Measurements from ENCODE around the gene COA8.

Gene COA8

DNA sequence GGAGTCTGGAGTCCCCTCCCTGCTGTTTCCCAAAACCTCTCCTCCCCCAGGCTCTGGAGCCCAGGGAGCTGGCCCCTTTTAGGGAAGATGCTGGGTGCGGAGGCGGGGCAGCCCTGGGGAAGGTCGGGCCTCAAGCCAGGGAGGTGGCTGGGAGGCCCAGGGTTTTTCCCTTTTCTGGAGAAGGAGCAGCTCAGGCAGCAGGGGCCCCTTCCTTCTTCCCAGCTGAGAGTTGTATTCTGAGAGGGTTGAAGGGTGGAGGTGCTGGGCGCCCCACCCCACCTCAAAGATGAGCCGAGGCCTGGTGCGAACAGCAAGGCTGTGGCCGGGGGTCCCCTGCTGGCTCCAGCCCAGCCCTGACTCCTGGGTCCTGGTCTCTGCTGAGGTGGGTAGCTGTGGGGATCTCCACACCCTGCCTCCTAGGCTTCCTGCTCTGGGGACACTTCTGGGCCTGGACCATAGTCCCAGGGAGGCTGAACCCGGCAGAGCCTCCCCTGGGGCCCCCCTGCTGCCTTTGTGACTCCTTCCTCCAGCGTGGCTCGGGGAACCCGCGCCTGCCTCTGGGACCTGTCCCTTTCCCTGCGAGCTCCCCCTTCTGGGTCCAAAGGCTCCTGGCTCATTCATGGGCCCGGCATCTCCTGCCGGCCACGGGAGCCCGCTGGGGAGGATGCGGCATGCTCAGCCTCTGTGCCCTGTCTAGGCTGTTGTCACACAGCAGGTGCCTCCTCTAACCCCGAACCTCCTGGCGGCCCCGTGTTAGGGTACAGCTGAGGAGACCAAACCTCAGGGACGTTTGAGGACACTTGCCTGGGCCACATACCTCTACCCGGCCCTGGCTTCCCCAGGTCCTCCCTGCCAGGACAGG lies 29.4 kb upstream of the COA8 start:
- H2AFZ ChIP-seq (ENCODE audit: low read length, unreplicated experiment): no peak overlapping the region
- H3K27me3 ChIP-seq (ENCODE audit: insufficient read depth, low read length): no peaks in the 10 kb centered on the region
- peaks cover 17% of the 10 kb centered on the region for H3K4me1 ChIP-seq (ENCODE audit: control insufficient read depth, insufficient read depth, low read length, unreplicated experiment)
- no peak overlapping the region for H3K27ac ChIP-seq (ENCODE audit: low read depth, low read length)
- H3K79me2 ChIP-seq (ENCODE audit: control insufficient read depth, insufficient read depth, low read length, unreplicated experiment): peaks cover 27% of the 10 kb centered on the region
- peaks cover 3% of the 10 kb centered on the region; the same call in 1 of the 2 replicates for H3K36me3 ChIP-seq (ENCODE audit: insufficient read depth, low read length)
- H3K4me3 ChIP-seq (ENCODE audit: low read depth, low read length): no peak overlapping the region

DNA sequence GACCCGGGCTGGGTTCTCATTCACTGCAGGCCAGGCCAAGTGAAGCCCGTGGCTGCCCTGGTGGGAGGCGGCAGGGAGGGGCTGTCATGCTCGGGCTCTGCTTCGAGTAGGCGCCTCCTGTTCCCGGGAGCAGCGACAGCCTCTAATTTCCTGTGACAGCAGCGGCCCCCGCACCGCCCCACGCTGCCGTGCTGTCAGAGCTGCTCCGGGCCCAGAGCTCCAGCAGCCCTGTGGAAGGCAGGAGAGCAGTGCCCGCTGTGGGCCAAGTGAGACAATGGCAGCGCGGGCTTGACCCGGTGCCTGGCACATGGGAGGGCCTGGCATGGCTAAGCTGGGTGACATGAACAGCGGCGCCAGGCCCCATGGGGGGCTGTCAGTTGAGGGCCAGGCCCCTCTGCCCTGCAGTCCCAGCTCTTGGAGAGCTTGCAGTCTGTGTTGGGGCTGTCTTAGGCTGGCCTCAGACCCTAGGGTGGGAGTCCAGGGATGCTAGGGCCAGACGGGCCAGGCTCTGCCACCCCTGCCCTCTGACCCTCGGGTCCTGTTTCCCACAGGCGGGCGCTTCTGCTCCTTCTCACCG lies 28.7 kb upstream of the COA8 start:
- no peak overlapping the region for H3K4me3 ChIP-seq (ENCODE audit: low read depth, low read length)
- H3K27me3 ChIP-seq (ENCODE audit: insufficient read depth, low read length): no peaks in the 10 kb centered on the region
- peaks cover 3% of the 10 kb centered on the region; the same call in 1 of the 2 replicates for H3K36me3 ChIP-seq (ENCODE audit: insufficient read depth, low read length)
- no peak overlapping the region for H2AFZ ChIP-seq (ENCODE audit: low read length, unreplicated experiment)
- peaks cover 24% of the 10 kb centered on the region for H3K79me2 ChIP-seq (ENCODE audit: control insufficient read depth, insufficient read depth, low read length, unreplicated experiment)
- peaks cover 16% of the 10 kb centered on the region for H3K4me1 ChIP-seq (ENCODE audit: control insufficient read depth, insufficient read depth, low read length, unreplicated experiment)
- H3K27ac ChIP-seq (ENCODE audit: low read depth, low read length): no peak overlapping the region

DNA sequence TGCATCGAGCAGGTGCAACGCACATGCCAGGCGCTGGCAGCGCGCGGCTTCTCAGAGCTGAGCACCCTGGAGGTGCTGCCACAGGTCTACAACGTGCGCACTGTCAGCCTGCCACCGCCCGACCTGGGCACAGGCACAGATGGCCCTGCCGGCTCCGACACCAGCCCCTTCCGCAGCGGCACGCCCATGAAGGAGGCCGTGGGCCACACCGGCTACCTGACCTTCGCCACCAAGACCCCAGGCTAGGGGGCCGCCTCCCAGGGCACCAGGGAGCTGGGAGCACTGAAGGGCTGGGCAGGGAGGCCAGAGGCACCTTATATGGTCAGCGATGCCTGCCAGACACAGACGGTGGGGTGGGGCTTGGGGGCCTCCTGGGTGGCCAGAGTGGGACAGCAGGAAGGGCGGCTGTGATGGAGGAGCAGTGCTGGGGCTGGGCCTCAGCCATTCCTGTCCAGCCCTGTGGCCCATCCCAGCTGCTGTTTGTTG lies 28.1 kb upstream of the COA8 start:
- Histone ChIP-seq H3K27me3 (ENCODE audit: insufficient read depth, low read length) (no peaks in the 10 kb centered on the region), H3K79me2 (ENCODE audit: control insufficient read depth, insufficient read depth, low read length, unreplicated experiment) (peaks cover 19% of the 10 kb centered on the region), H3K27ac (ENCODE audit: low read depth, low read length) (no peak overlapping the region), H2AFZ (ENCODE audit: low read length, unreplicated experiment) (no peak overlapping the region), H3K36me3 (ENCODE audit: insufficient read depth, low read length) (peaks cover 3% of the 10 kb centered on the region; the same call in 1 of the 2 replicates), H3K4me3 (ENCODE audit: low read depth, low read length) (no peak overlapping the region), H3K4me1 (ENCODE audit: control insufficient read depth, insufficient read depth, low read length, unreplicated experiment) (peaks cover 16% of the 10 kb centered on the region)

DNA sequence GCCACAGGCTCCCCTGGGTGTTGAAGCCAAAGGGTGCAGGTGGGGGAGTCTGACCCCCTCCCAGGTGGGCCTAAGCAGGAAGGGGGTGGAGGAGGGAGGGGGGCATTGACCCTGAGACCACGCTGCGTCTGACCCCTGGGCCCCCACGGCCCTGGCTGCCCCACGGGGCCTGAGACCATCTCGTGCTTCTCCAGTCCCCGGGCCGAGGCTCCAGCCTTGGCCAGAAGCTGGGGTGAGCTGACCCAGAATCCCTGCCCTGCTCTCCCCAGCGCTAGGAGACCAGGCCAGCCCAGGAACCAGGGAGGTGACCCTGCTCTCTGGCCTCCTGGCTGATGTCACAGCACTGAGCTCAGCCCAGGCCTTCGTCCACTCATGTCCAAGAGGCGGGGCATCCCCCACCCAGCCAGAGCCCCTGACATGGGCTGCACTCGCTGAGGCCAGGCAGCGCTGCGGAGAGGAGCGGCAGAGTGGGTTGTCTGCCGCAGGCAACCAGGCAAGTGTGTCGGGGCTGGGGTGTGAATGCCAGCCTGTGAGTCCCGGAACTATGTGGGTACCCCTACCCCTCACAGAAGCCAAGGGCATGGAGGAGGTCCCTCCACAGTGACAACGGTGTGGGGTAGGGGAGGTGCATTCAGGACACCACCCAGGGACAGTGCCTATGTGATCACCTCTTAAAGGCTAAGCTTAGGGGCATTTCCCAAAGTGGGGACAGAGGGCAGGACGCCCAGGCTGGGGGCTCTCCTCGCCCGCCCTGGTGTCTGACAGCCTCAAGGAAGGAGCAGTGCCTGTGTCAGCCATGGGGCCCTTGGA lies 27.5 kb upstream of the COA8 start:
- peaks cover 15% of the 10 kb centered on the region for H3K4me1 ChIP-seq (ENCODE audit: control insufficient read depth, insufficient read depth, low read length, unreplicated experiment)

DNA sequence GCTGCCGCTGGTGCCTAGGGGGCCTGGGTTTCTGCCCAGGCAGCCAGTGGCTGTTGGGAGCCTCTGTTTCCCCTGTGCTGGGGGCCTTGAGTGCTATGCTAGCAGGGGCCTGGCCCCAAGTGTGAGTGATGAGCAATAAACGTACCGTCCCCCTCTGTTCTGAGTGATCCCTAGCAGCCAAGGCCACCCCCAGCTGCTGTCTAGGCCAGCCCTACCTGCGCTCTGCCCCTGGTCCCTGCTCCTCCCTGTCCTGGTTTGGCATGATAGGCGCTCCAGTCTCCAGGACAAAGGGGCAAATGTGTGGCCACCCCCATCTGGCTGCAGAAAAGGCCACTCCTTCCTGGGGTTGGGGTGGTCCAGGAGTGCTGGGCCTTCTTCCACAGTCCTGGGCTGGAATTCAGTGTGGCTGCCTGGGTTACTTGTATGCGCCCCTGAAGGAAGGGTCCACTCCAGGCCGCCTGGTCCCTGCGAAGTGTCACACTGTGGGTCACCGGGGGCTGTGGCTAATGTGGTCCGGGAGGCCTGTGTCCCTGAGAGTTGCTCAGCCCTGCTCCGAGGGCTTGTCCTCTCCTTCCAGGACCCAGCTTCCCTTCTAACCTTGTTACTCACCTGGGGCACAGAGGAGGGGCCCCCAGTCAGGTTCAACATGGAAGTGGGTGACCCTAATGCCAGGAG lies 26.7 kb upstream of the COA8 start:
- Histone ChIP-seq H3K4me1 (ENCODE audit: control insufficient read depth, insufficient read depth, low read length, unreplicated experiment) (peaks cover 17% of the 10 kb centered on the region), H3K79me2 (ENCODE audit: control insufficient read depth, insufficient read depth, low read length, unreplicated experiment) (peaks cover 5% of the 10 kb centered on the region), H3K27ac (ENCODE audit: low read depth, low read length) (peak overlapping the region; percentile 73; the same call in 1 of the 2 replicates), H3K36me3 (ENCODE audit: insufficient read depth, low read length) (no peaks in the 10 kb centered on the region), H3K4me3 (ENCODE audit: low read depth, low read length) (no peak overlapping the region), H3K27me3 (ENCODE audit: insufficient read depth, low read length) (no peaks in the 10 kb centered on the region), H2AFZ (ENCODE audit: low read length, unreplicated experiment) (no peak overlapping the region)

More for the DNA sequence above, 27.5 kb upstream of the COA8 start:
- Histone ChIP-seq H3K79me2 (ENCODE audit: control insufficient read depth, insufficient read depth, low read length, unreplicated experiment) (peaks cover 13% of the 10 kb centered on the region), H2AFZ (ENCODE audit: low read length, unreplicated experiment) (no peak overlapping the region), H3K36me3 (ENCODE audit: insufficient read depth, low read length) (peaks cover 3% of the 10 kb centered on the region; the same call in 1 of the 2 replicates), H3K27me3 (ENCODE audit: insufficient read depth, low read length) (no peaks in the 10 kb centered on the region), H3K4me3 (ENCODE audit: low read depth, low read length) (no peak overlapping the region), H3K27ac (ENCODE audit: low read depth, low read length) (no peak overlapping the region)

DNA sequence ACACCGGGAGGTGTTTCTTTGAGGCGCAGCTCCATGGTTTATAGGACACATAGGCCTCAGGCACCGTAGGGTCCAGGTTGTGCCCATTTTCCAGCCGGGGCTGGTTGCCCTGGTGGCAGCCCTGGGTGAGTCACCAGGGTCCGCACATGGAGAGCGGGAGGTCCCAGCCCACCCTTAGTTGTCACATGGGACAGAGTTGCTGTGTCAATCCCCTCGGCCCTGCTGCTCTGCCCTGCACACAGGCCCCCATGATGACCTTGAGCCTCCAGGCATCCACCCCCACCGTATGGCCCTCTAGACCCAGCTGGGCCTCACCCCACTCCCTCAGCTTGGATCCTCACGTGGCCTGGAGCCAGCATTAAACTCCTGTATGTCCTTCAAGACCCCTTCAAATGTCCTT lies 26.1 kb upstream of the COA8 start:
- Histone ChIP-seq H3K36me3 (ENCODE audit: insufficient read depth, low read length) (no peaks in the 10 kb centered on the region), H3K27ac (ENCODE audit: low read depth, low read length) (peak overlapping the region; percentile 73), H2AFZ (ENCODE audit: low read length, unreplicated experiment) (no peak overlapping the region), H3K4me3 (ENCODE audit: low read depth, low read length) (no peak overlapping the region), H3K27me3 (ENCODE audit: insufficient read depth, low read length) (no peaks in the 10 kb centered on the region), H3K79me2 (ENCODE audit: control insufficient read depth, insufficient read depth, low read length, unreplicated experiment) (no peaks in the 10 kb centered on the region), H3K4me1 (ENCODE audit: control insufficient read depth, insufficient read depth, low read length, unreplicated experiment) (peaks cover 24% of the 10 kb centered on the region)

DNA sequence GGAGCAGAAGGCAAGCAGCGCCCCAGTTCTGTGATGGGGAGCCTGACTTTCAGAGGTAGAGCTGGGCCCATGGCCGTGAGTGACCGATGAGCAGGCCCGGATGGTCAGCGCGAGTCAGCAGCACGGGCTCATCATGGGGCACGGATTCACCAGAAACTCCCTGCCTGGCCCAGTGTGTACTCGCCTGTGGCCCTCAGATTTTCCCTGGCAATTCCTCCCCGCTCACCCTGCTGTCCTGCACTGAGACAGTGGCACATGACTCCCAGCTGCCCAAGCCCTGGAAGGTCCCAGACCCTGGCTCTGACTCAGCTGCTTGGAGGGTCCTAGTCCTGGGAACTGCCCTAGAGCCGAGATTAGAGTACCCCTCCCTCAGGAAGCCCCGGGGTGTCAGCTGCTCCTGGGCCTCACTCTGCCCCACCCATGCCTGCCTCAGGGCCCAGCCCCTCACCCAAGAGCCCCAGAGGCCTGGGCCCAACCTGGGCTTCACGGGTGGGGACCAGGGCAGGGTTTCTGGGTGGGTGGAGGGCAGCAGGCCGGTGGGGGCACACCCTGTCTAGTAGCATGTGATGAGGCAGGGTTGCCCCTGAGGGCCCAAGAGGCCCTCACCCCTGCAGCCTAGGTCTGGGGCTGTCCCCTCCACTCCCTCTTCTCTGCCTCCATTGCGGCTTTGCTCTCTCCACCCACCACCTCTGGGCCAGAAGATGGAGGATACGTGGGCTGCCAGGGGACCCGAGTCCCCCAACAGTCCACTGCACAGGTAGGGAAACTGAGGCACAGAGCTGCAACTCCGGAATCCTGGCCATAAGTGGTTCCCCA lies 25.4 kb upstream of the COA8 start:
- Histone ChIP-seq H3K27ac (ENCODE audit: low read depth, low read length) (peak overlapping the region; percentile 73), H3K36me3 (ENCODE audit: insufficient read depth, low read length) (no peaks in the 10 kb centered on the region), H3K4me3 (ENCODE audit: low read depth, low read length) (no peak overlapping the region), H3K79me2 (ENCODE audit: control insufficient read depth, insufficient read depth, low read length, unreplicated experiment) (no peaks in the 10 kb centered on the region), H3K4me1 (ENCODE audit: control insufficient read depth, insufficient read depth, low read length, unreplicated experiment) (peaks cover 31% of the 10 kb centered on the region), H3K27me3 (ENCODE audit: insufficient read depth, low read length) (no peaks in the 10 kb centered on the region), H2AFZ (ENCODE audit: low read length, unreplicated experiment) (no peak overlapping the region)

DNA sequence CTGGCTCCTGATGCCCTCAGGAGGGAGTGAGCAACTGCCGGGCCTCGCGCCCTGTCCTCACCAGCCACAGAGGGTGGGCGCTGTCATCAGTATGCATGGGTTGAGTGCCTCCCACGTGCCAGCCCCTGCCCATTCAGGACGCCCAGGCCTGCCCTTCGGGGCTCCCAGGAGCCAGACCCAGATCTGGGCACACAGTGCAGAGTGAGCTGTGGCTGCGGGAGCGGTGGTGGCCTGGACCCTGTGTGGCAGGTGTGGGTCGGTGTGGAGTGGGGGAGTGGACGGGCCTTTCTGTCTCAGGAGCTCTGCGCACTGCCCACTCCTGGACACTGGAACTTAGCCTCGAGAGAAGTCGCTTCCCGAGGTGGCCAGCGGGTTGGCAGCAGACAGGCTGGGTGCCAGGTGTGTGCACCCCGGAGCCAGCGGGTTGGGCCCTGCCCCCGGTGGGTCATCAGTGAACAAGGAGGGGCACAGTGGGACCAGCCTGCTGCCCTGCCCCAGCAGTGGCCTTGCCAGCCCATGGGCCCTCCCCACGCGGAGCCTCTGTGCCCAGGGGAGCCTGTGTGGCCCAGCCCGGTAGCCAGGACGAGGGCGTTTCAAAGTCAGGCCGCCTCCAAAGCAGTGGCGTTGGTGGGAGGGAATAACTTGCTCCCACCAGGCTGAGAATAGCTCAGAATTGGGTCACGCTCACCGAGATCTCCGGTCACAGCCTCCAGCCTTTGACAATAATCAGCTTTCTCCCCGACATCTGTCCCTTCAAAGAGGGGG lies 24.3 kb upstream of the COA8 start:
- Histone ChIP-seq H3K27ac (ENCODE audit: low read depth, low read length) (no peak overlapping the region), H3K4me3 (ENCODE audit: low read depth, low read length) (no peak overlapping the region), H3K27me3 (ENCODE audit: insufficient read depth, low read length) (no peaks in the 10 kb centered on the region), H3K4me1 (ENCODE audit: control insufficient read depth, insufficient read depth, low read length, unreplicated experiment) (peaks cover 39% of the 10 kb centered on the region), H3K36me3 (ENCODE audit: insufficient read depth, low read length) (no peaks in the 10 kb centered on the region), H2AFZ (ENCODE audit: low read length, unreplicated experiment) (no peak overlapping the region), H3K79me2 (ENCODE audit: control insufficient read depth, insufficient read depth, low read length, unreplicated experiment) (no peaks in the 10 kb centered on the region)

DNA sequence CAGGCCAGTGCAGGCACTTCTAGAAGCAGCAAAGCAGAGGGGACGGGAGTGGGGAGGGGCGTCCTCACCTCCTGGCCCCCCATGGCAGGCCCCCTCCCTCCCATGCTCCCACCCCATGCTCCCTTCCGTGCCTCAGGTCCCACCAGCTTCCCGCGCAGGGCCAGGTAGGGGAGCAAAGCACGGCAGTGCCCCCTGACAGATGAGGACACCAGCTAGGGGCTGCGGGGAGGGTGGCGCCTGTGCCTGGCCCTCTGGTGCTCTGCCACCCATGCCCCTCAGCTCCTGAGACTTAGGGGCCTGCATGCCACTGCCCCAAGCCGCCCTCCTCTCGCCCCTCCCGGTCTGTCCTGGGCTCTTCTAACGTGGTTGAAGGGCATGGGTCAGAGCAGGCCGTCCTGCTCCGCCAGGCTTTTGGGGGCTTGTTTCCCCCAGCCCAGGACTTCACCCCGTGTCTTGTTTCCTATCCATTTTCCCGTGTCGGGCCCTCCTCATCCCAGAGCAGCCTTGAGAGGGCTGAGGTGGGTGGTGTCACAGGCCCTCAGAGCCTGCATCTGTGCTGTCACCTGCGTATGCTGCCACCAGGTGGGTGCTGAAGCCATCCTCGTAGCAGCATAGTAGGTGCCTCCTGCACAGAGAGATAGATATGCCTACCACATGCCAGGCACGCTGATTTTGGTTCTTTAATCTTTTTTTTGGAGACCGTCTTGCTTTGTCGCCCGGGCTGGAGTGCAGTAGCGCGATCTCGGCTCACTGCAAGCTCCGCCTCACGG lies 23.5 kb upstream of the COA8 start:
- Histone ChIP-seq H3K4me3 (ENCODE audit: low read depth, low read length) (no peak overlapping the region), H3K27me3 (ENCODE audit: insufficient read depth, low read length) (no peaks in the 10 kb centered on the region), H3K79me2 (ENCODE audit: control insufficient read depth, insufficient read depth, low read length, unreplicated experiment) (no peaks in the 10 kb centered on the region), H2AFZ (ENCODE audit: low read length, unreplicated experiment) (no peak overlapping the region), H3K36me3 (ENCODE audit: insufficient read depth, low read length) (no peaks in the 10 kb centered on the region), H3K4me1 (ENCODE audit: control insufficient read depth, insufficient read depth, low read length, unreplicated experiment) (peaks cover 39% of the 10 kb centered on the region), H3K27ac (ENCODE audit: low read depth, low read length) (no peak overlapping the region)

All from ACC112 (cell line).